MCF 10A (cell line): ENCODE data around the gene FER. TPM values are rescaled to one million over a fixed set of nuclear protein-coding genes. Genes with fewer than 3 reads are reported as not detected.

Source experiments
- BruUV-seq: library from RNA; stranded (reverse); fragments of 400-500 nt; replicated peaks from 2 replicates; lab custom pipeline; 2021; lab: Mats Ljungman, UMichigan
- CTCF ChIA-PET: fragments of 300-600 bp; sonication (Branson Sonifier 250); formaldehyde crosslinking; extraction: SDS; loops from one replicate; lab custom pipeline; 2021; ENCODE audit warnings: antibody characterized with exemption, inconsistent platforms; lab: Yijun Ruan, JAX
- POLR2A ChIA-PET: fragments of 300-600, 350-650 bp; sonication (Branson Sonifier 250); formaldehyde crosslinking; extraction: SDS; loops from one replicate; lab custom pipeline; 2020; ENCODE audit warnings: antibody characterized with exemption, inconsistent platforms; lab: Yijun Ruan, JAX
- DNase-seq: peaks from one replicate; pipeline ENCODE4 v3.0.0-alpha.2; 2018; ENCODE audit not compliant: unreplicated experiment
- H3K27ac Mint-ChIP-seq: one replicate; pipeline ENCODE4 v1.8.0; 2022; ENCODE audit warnings: mild to moderate bottlenecking, low read depth, mixed read lengths; ENCODE audit not compliant: unreplicated experiment
- H3K27me3 Mint-ChIP-seq: one replicate; pipeline ENCODE4 v1.8.0; 2022; ENCODE audit warnings: mixed read lengths; ENCODE audit not compliant: insufficient read depth, unreplicated experiment
- H3K36me3 Mint-ChIP-seq: one replicate; pipeline ENCODE4 v1.8.0; 2022; ENCODE audit warnings: mild to moderate bottlenecking, moderate library complexity, mixed read lengths; ENCODE audit not compliant: insufficient read depth, unreplicated experiment
- H3K4me1 Mint-ChIP-seq: one replicate; pipeline ENCODE4 v1.8.0; 2022; ENCODE audit warnings: mixed read lengths; ENCODE audit not compliant: insufficient read depth, unreplicated experiment
- H3K4me3 Mint-ChIP-seq: one replicate; pipeline ENCODE4 v1.8.0; 2022; ENCODE audit warnings: mild to moderate bottlenecking, moderate library complexity, mixed read lengths; ENCODE audit not compliant: unreplicated experiment
- H3K9me3 Mint-ChIP-seq: one replicate; pipeline ENCODE4 v1.8.0; 2022; ENCODE audit warnings: mixed read lengths; ENCODE audit not compliant: unreplicated experiment
- intact Hi-C: fragments of 100-400 bp; cut with micrococcal nuclease; formaldehyde crosslinking; loops from 2 replicates; pipeline ENCODE4 v1.14.1; 2022
- total RNA-seq: library from RNA; stranded (reverse); gene quantifications from 2 replicates; pipeline ENCODE4 v1.2.3, GENCODE V29; 2022
- TF ChIP-seq, protein P1 (sequence below): fragments of 200-600 bp; IDR thresholded peaks from one replicate; pipeline ENCODE4 v1.8.0; 2022; ENCODE audit warnings: antibody characterized with exemption, mild to moderate bottlenecking; ENCODE audit not compliant: unreplicated experiment

The FER gene
- total RNA-seq, 1 experiment from 2014 or later, result 71.1 TPM

DNA sequence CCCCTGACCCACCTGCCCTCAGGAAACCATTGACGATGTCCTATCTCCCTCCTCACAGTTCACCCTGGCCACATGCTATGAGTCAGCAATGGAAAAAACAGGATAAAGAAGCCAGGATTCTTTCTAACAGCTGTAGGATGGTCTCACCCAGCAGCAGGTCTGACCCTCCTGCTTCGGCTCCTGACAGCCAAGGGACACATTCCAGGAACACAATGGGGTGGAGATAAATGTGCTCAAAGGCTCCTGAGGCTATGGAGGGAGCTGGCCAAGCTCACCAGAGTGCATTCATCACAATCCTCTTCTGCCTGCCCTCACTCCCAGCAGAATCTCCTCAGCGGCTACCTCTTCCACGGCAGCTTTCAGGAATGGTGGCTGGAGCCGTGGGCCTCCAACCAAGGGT is 491.8 kb downstream of the FER start:
- H3K27ac Mint-ChIP-seq, result no peak overlapping the region
- ChIA-PET CTCF (interaction anchor here (0.6 kb wide), 1 partner anchor 10 kb away, joined by 3 read pairs; no protein-coding TSS in a partner anchor), POLR2A (interaction anchor here (0.6 kb wide), 1 partner anchor 107 kb away, joined by 3 read pairs; no protein-coding TSS in a partner anchor)
- H3K36me3 Mint-ChIP-seq, result no peaks in the 10 kb centered on the region
- intact Hi-C loops, result no loop called here
- H3K4me1 Mint-ChIP-seq, result no peaks in the 10 kb centered on the region
- H3K27me3 Mint-ChIP-seq, result no peaks in the 10 kb centered on the region
- no peaks in the 10 kb centered on the region for H3K9me3 Mint-ChIP-seq
- TF ChIP-seq, protein P1, sequence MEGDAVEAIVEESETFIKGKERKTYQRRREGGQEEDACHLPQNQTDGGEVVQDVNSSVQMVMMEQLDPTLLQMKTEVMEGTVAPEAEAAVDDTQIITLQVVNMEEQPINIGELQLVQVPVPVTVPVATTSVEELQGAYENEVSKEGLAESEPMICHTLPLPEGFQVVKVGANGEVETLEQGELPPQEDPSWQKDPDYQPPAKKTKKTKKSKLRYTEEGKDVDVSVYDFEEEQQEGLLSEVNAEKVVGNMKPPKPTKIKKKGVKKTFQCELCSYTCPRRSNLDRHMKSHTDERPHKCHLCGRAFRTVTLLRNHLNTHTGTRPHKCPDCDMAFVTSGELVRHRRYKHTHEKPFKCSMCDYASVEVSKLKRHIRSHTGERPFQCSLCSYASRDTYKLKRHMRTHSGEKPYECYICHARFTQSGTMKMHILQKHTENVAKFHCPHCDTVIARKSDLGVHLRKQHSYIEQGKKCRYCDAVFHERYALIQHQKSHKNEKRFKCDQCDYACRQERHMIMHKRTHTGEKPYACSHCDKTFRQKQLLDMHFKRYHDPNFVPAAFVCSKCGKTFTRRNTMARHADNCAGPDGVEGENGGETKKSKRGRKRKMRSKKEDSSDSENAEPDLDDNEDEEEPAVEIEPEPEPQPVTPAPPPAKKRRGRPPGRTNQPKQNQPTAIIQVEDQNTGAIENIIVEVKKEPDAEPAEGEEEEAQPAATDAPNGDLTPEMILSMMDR, result no peak
- DNase-seq, result no peak
- BruUV-seq, result no TSS peak
- no peak overlapping the region for H3K4me3 Mint-ChIP-seq

DNA sequence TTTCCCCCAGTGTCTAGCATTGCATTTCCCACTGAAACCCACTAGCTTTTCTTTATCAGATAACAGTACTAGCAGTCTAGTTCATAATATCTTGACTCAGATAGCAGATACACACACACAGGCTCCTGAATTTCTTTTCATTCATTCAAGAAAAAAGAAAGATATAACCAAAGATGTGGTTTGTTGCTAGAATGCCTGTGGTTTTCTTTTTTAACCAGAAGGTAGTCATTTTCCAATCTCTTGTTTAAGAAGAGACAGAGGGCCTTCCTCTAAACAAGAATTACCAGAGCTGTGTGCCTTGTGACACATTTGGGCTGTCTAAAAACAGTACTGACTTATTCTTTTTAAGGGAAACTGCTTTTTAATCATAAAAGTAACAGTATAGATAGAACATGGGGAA is 494.8 kb downstream of the FER start:
- POLR2A ChIA-PET, result no interaction called here
- Mint-ChIP-seq H3K27ac (no peak overlapping the region), H3K36me3 (peaks cover 4% of the 10 kb centered on the region), H3K27me3 (no peaks in the 10 kb centered on the region), H3K4me3 (no peak overlapping the region), H3K4me1 (no peaks in the 10 kb centered on the region), H3K9me3 (peaks cover 16% of the 10 kb centered on the region)
- TF ChIP-seq, protein P1, result no peak
- no peak for DNase-seq
- no TSS peak for BruUV-seq
- CTCF ChIA-PET, result interaction anchor here (0.7 kb wide), 1 partner anchor 66 kb away, joined by 3 read pairs; no protein-coding TSS in a partner anchor
- intact Hi-C loops, result no loop called here

DNA sequence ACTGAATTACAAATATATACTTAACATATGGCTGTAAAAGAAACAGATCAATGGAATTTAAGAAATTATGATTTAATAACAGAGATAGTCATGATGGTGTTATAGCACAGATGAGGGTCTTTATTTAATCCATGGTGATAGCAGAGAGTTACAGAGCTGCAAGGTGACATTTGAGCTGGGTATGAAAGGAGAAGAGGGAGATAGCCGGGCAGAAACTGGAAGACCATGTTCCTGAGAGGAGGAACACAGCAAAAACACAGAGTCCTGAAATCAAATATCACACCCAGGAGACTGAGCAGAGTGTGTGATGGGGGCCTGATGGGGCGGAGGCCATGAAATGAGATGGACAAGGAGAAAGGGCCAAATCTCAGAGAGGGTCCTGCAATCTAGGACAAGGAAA is 498.7 kb downstream of the FER start:
- H3K27ac Mint-ChIP-seq, result no peak overlapping the region
- peaks cover 16% of the 10 kb centered on the region for H3K9me3 Mint-ChIP-seq
- H3K4me1 Mint-ChIP-seq, result no peaks in the 10 kb centered on the region
- ChIA-PET POLR2A (no interaction called here), CTCF (no interaction called here)
- intact Hi-C loops, result no loop called here
- DNase-seq, result no peak
- BruUV-seq, result no TSS peak
- H3K36me3 Mint-ChIP-seq, result peaks cover 4% of the 10 kb centered on the region
- TF ChIP-seq, protein P1, result no peak
- no peak overlapping the region for H3K4me3 Mint-ChIP-seq
- no peaks in the 10 kb centered on the region for H3K27me3 Mint-ChIP-seq
